HepG2 (cell line): ENCODE measurements around the gene LCN12. TPM values are rescaled to one million over a fixed set of nuclear protein-coding genes. Genes with fewer than 3 reads are reported as not detected.

Experiments used
- HMG20B ChIP-seq: conservative IDR thresholded peaks from 2 replicates; pipeline ENCODE4 v1.6.1; 2016; ENCODE audit warnings: missing genetic modification reagents, missing compliant biosample characterization
- HOXA5 ChIP-seq: sonication (generic); formaldehyde crosslinking; IDR thresholded peaks from 2 replicates; pipeline ENCODE4 v1.4.0; 2020; ENCODE audit warnings: missing genetic modification reagents
- MIXL1 ChIP-seq: IDR thresholded peaks from 2 replicates; pipeline ENCODE4 v1.6.1; 2016
- MTF2 ChIP-seq: sonication (generic); formaldehyde crosslinking; IDR thresholded peaks from 2 replicates; pipeline ENCODE4 v1.5.0; 2020; ENCODE audit warnings: missing genetic modification reagents, borderline replicate concordance
- NKX3-1 ChIP-seq: sonication (generic); formaldehyde crosslinking; IDR thresholded peaks from 2 replicates; pipeline ENCODE4 v1.5.0; 2020; ENCODE audit warnings: missing genetic modification reagents
- POGZ ChIP-seq: sonication (generic); formaldehyde crosslinking; IDR thresholded peaks from 2 replicates; pipeline ENCODE4 v1.4.0; 2020; ENCODE audit warnings: mild to moderate bottlenecking, missing genetic modification reagents
- RBM39 ChIP-seq: fragments of 200-400 bp; formaldehyde crosslinking; IDR thresholded peaks from one replicate; pipeline ENCODE4 v1.6.1; 2018; ENCODE audit warnings: antibody characterized with exemption, mild to moderate bottlenecking, low read depth, low read length; ENCODE audit not compliant: poor library complexity, severe bottlenecking
- RXRA ChIP-seq: sonication (generic); formaldehyde crosslinking; IDR thresholded peaks from 2 replicates; pipeline ENCODE4 v1.5.1; 2020; ENCODE audit warnings: missing genetic modification reagents
- SALL2 ChIP-seq: sonication (generic); formaldehyde crosslinking; IDR thresholded peaks from 2 replicates; pipeline ENCODE4 v1.8.1; 2023; ENCODE audit warnings: mild to moderate bottlenecking, missing genetic modification reagents, inconsistent platforms
- SCMH1 ChIP-seq: sonication (generic); formaldehyde crosslinking; IDR thresholded peaks from 2 replicates; pipeline ENCODE4 v1.9.0; 2021; ENCODE audit warnings: missing genetic modification reagents, mild to moderate bottlenecking, borderline replicate concordance
- SRSF1 ChIP-seq: fragments of 200-400 bp; formaldehyde crosslinking; optimal IDR thresholded peaks from 2 replicates; pipeline ENCODE3; 2017; ENCODE audit warnings: mild to moderate bottlenecking, low read depth, low read length, moderate library complexity
- TP53 ChIP-seq: sonication (generic); formaldehyde crosslinking; conservative IDR thresholded peaks from 2 replicates; pipeline ENCODE4 v1.4.0; 2020; ENCODE audit warnings: missing genetic modification reagents
- ZFP82 ChIP-seq: sonication (generic); formaldehyde crosslinking; IDR thresholded peaks from 2 replicates; pipeline ENCODE4 v1.5.1; 2020; ENCODE audit warnings: mild to moderate bottlenecking, missing genetic modification reagents, borderline replicate concordance
- ZNF138 ChIP-seq: sonication (generic); formaldehyde crosslinking; IDR thresholded peaks from 2 replicates; pipeline ENCODE4 v1.5.0; 2020; ENCODE audit warnings: mild to moderate bottlenecking, low read depth, missing genetic modification reagents
- ZNF335 ChIP-seq: sonication (generic); formaldehyde crosslinking; IDR thresholded peaks from 2 replicates; pipeline ENCODE4 v1.4.0; 2020; ENCODE audit warnings: missing genetic modification reagents
- ZNF616 ChIP-seq: sonication (generic); formaldehyde crosslinking; IDR thresholded peaks from 2 replicates; pipeline ENCODE4 v1.5.0; 2020; ENCODE audit warnings: low read depth, mild to moderate bottlenecking, missing genetic modification reagents
- polyA plus RNA-seq, 8 experiments: library from polyadenylated mRNA; depleted of rRNA in 3 of 8; stranded (reverse) in 7 of 8; unstranded in 1 of 8; fragments of >200 nt; fragmentation: Illumina TruSeq in 4 of 8; extraction: Trizol in 4 of 8; gene quantifications; 2 replicates each; pipeline versions ENCODE4 v1.2.1 to v1.2.3, GENCODE V29; 2011 to 2016; ENCODE audit warnings: low read depth in 4 of 8, missing spikeins in 1 of 8, mixed read lengths in 1 of 8; ENCODE audit not compliant: insufficient read depth in 1 of 8
- total RNA-seq, 5 experiments: library from RNA; depleted of rRNA; stranded (reverse); fragments of >200 nt; fragmentation: Illumina TruSeq; extraction: Trizol; gene quantifications; 2 replicates each; pipeline ENCODE4 v1.2.3, GENCODE V29; 2016; ENCODE audit warnings: low read depth in 1 of 5
- TF ChIP-seq, protein P1 (sequence below): sonication (generic); formaldehyde crosslinking; IDR thresholded peaks from 2 replicates; pipeline ENCODE4 v1.4.0; 2020; ENCODE audit warnings: mild to moderate bottlenecking, missing genetic modification reagents
- TF ChIP-seq, protein P2 (sequence below): fragments of 450-650 bp; IDR thresholded peaks from 2 replicates; pipeline ENCODE4 v1.6.1; 2017; ENCODE audit warnings: mild to moderate bottlenecking

Gene LCN12
- total and polyA plus RNA-seq, 2 of the 13 experiments (the other 11 are each of a cell fraction or from before 2014, with no cell fraction given) = 3.4 to 6.9 TPM

- TF ChIP-seq, protein P1, sequence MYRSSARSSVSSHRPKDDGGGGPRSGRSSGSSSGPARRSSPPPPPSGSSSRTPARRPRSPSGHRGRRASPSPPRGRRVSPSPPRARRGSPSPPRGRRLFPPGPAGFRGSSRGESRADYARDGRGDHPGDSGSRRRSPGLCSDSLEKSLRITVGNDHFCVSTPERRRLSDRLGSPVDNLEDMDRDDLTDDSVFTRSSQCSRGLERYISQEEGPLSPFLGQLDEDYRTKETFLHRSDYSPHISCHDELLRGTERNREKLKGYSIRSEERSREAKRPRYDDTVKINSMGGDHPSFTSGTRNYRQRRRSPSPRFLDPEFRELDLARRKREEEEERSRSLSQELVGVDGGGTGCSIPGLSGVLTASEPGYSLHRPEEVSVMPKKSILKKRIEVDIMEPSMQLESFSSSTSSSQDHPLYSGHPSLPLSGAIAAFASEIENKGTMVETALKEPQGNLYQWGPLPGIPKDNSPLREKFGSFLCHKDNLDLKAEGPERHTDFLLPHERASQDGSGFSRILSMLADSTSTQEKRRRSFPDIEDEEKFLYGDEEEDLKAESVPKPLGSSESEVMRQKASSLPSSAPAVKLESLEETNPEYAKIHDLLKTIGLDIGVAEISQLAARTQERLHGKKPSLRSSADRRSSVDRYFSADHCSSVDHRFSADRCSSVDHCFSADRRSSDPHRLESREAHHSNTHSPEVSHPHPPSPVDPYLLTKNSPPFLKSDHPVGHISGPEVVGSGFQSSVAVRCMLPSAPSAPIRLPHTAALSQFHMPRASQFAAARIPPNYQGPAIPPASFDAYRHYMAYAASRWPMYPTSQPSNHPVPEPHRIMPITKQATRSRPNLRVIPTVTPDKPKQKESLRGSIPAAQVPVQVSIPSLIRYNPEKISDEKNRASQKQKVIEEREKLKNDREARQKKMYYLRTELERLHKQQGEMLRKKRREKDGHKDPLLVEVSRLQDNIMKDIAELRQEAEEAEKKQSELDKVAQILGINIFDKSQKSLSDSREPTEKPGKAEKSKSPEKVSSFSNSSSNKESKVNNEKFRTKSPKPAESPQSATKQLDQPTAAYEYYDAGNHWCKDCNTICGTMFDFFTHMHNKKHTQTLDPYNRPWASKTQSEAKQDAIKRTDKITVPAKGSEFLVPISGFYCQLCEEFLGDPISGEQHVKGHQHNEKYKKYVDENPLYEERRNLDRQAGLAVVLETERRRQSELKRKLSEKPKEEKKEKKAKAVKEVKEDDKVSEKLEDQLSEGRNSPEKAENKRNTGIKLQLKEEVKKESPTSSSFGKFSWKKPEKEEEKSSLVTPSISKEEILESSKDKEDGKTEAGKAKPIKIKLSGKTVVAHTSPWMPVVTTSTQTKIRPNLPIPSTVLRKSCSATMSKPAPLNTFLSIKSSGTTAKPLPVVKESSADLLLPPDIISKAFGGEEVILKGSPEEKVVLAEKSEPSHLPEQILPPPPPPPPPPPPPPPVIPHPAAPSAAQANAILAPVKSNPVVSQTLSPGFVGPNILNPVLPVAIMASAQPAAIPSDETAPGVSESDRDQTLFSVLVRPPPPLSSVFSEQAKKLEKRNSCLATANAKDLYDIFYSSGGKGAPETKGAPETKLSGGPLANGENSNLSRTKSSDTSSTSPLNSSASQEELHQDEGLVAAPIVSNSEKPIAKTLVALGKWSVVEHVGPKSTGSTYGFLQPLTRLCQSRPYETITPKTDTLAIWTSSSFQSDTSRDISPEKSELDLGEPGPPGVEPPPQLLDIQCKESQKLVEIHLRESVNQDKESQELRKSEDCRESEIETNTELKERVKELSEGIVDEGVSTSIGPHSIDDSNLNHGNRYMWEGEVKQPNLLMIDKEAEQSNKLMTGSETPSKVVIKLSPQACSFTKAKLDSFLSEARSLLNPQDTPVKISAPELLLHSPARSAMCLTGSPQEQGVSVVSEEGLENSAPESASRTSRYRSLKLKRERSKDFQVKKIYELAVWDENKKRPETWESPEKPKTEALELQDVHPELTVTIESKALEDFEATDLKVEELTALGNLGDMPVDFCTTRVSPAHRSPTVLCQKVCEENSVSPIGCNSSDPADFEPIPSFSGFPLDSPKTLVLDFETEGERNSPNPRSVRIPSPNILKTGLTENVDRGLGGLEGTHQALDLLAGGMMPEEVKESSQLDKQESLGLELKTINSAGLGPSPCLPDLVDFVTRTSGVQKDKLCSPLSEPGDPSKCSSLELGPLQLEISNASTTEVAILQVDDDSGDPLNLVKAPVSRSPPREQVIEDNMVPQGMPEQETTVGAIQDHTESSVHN = no peak
- TF ChIP-seq RXRA (CRISPR knock-in tag) = peak; percentile 85
- TF ChIP-seq SRSF1 = peak; percentile 65
- TF ChIP-seq ZFP82 (CRISPR knock-in tag) = no peak; the same call in 1 of the 2 replicates
- no peak for TF ChIP-seq MIXL1 (CRISPR knock-in tag)
- TF ChIP-seq TP53 (CRISPR knock-in tag) = no peak
- TF ChIP-seq ZNF616 (CRISPR knock-in tag) = no peak; the same call in 1 of the 2 replicates
- no peak for TF ChIP-seq HOXA5 (CRISPR knock-in tag)
- peak; percentile 71; the same call in 1 of the 2 replicates for TF ChIP-seq MTF2 (CRISPR knock-in tag)
- TF ChIP-seq, protein P2, sequence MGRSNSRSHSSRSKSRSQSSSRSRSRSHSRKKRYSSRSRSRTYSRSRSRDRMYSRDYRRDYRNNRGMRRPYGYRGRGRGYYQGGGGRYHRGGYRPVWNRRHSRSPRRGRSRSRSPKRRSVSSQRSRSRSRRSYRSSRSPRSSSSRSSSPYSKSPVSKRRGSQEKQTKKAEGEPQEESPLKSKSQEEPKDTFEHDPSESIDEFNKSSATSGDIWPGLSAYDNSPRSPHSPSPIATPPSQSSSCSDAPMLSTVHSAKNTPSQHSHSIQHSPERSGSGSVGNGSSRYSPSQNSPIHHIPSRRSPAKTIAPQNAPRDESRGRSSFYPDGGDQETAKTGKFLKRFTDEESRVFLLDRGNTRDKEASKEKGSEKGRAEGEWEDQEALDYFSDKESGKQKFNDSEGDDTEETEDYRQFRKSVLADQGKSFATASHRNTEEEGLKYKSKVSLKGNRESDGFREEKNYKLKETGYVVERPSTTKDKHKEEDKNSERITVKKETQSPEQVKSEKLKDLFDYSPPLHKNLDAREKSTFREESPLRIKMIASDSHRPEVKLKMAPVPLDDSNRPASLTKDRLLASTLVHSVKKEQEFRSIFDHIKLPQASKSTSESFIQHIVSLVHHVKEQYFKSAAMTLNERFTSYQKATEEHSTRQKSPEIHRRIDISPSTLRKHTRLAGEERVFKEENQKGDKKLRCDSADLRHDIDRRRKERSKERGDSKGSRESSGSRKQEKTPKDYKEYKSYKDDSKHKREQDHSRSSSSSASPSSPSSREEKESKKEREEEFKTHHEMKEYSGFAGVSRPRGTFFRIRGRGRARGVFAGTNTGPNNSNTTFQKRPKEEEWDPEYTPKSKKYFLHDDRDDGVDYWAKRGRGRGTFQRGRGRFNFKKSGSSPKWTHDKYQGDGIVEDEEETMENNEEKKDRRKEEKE = no peak
- 0 out of 2 replicates have a peak, but pooled peaks have one; percentile 49 for TF ChIP-seq HMG20B
- no peak for TF ChIP-seq SCMH1 (CRISPR knock-in tag)
- TF ChIP-seq RBM39 = no peak
- peak; percentile 86; the same call in 1 of the 2 replicates for TF ChIP-seq ZNF335
- peak; percentile 33 for TF ChIP-seq POGZ (CRISPR knock-in tag)
- 0 out of 2 replicates have a peak, but pooled peaks have one; percentile 8 for TF ChIP-seq NKX3-1 (CRISPR knock-in tag)
- no peak for TF ChIP-seq ZNF138 (CRISPR knock-in tag)
- peak; percentile 82 for TF ChIP-seq SALL2 (CRISPR knock-in tag)
These were observed 2.0 kb upstream of the LCN12 start (continued) for GRCh38 chr9:136949817-136950655.
